BLaER1 treated with 17β-estradiol and CSF1 and Interleukin-3, amounts not matched to agents 10 nM and 100 nM (cell line): Measurements from ENCODE around the gene TAF1C.
"Not testable (repeated sequence)": the region's sequence is repeated elsewhere in the genome, so short reads cannot be mapped to it uniquely, and the experiment has no call there.

ENCODE experiments used
- H3K27ac ChIP-seq, 11 experiments: shearing (Covaris generic); formaldehyde crosslinking; 2 replicates each; pipeline ENCODE4 v1.8.1; 2022
- H3K27me3 ChIP-seq, 11 experiments: shearing (Covaris generic); formaldehyde crosslinking; 2 replicates each; pipeline ENCODE4 v1.8.1; 2022
- H3K36me3 ChIP-seq, 11 experiments: shearing (Covaris generic); formaldehyde crosslinking; 2 replicates each; pipeline ENCODE4 v1.8.1; 2022
- H3K4me1 ChIP-seq, 10 experiments: shearing (Covaris generic); formaldehyde crosslinking; 2 replicates each; pipeline ENCODE4 v1.8.1; 2022
- H3K4me2 ChIP-seq, 11 experiments: shearing (Covaris generic); formaldehyde crosslinking; 2 replicates each; pipeline ENCODE4 v1.8.1; 2022
- H3K4me3 ChIP-seq, 10 experiments: shearing (Covaris generic); formaldehyde crosslinking; 2 replicates each; pipeline ENCODE4 v1.8.1; 2022
- H3K9ac ChIP-seq, 11 experiments: shearing (Covaris generic); formaldehyde crosslinking; 2 replicates each; pipeline ENCODE4 v1.8.1; 2022
- H3K9me3 ChIP-seq, 11 experiments: shearing (Covaris generic); formaldehyde crosslinking; replicated peaks in 1 of 11; 2 replicates each; pipeline ENCODE4 v1.8.1; 2022
- H4K20me1 ChIP-seq, 11 experiments: shearing (Covaris generic); formaldehyde crosslinking; 2 replicates each; pipeline ENCODE4 v1.8.1; 2022
- Cebpa-rat ChIP-seq, 11 experiments: shearing (Covaris generic); IDR thresholded peaks; 2 replicates each; pipeline ENCODE4 v1.8.1; 2022

TAF1C gene

GRCh38 chr16:84226026-84226425, 39.2 kb upstream of the TAF1C start:
- H3K9ac ChIP-seq, result no peak overlapping the region
- peaks cover 18 to 39% (median 25%) of the 10 kb centered on the region in 10 experiments for H3K4me1 ChIP-seq
- H3K4me3 ChIP-seq, result no peak overlapping the region
- no peak for TF ChIP-seq Cebpa-rat (IDR thresholded peaks at IDR 0.05)
- H3K36me3 ChIP-seq, result no peaks in the 10 kb centered on the region
- H3K27ac ChIP-seq, result no peak overlapping the region
- H3K9me3 ChIP-seq, result no peaks in the 10 kb centered on the region
- no peaks in the 10 kb centered on the region for H3K27me3 ChIP-seq
- H3K4me2 ChIP-seq, result no peak overlapping the region
- no peaks in the 10 kb centered on the region; a peak in 1 of 22 replicates for H4K20me1 ChIP-seq

- Histone ChIP-seq H4K20me1 (no peaks in the 10 kb centered on the region; a peak in 1 of 22 replicates), H3K4me1 (peaks cover 18 to 39% (median 25%) of the 10 kb centered on the region in 10 experiments), H3K4me3 (no peak overlapping the region), H3K4me2 (no peak overlapping the region), H3K9ac (no peak overlapping the region), H3K9me3 (no peaks in the 10 kb centered on the region), H3K27me3 (no peaks in the 10 kb centered on the region), H3K36me3 (no peaks in the 10 kb centered on the region), H3K27ac (no peak overlapping the region)
- TF ChIP-seq Cebpa-rat (IDR thresholded peaks at IDR 0.05), result no peak
Measured at GRCh38 chr16:84225571-84225970, 38.7 kb upstream of the TAF1C start.

GRCh38 chr16:84225126-84225525, 38.3 kb upstream of the TAF1C start:
- peaks cover 18 to 39% (median 25%) of the 10 kb centered on the region in 10 experiments for H3K4me1 ChIP-seq
- H3K27me3 ChIP-seq, result no peaks in the 10 kb centered on the region
- H3K9ac ChIP-seq, result no peak overlapping the region
- no peak overlapping the region for H3K4me3 ChIP-seq
- H3K27ac ChIP-seq, result no peak overlapping the region
- no peak for TF ChIP-seq Cebpa-rat (IDR thresholded peaks at IDR 0.05)
- no peaks in the 10 kb centered on the region; a peak in 1 of 22 replicates for H4K20me1 ChIP-seq
- no peaks in the 10 kb centered on the region for H3K9me3 ChIP-seq
- no peaks in the 10 kb centered on the region for H3K36me3 ChIP-seq
- no peak overlapping the region for H3K4me2 ChIP-seq

GRCh38 chr16:84224554-84224953, 37.7 kb upstream of the TAF1C start:
- Histone ChIP-seq H3K27ac (no peak overlapping the region), H3K36me3 (no peaks in the 10 kb centered on the region), H3K27me3 (no peaks in the 10 kb centered on the region), H4K20me1 (no peaks in the 10 kb centered on the region; a peak in 1 of 22 replicates), H3K9ac (no peak overlapping the region), H3K4me3 (no peak overlapping the region), H3K9me3 (no peaks in the 10 kb centered on the region), H3K4me2 (no peak overlapping the region), H3K4me1 (peaks cover 18 to 39% (median 25%) of the 10 kb centered on the region in 10 experiments)
- TF ChIP-seq Cebpa-rat (IDR thresholded peaks at IDR 0.05), result no peak

- no peak overlapping the region for H3K4me3 ChIP-seq
- H3K27me3 ChIP-seq, result no peaks in the 10 kb centered on the region
- H3K9ac ChIP-seq, result no peak overlapping the region
- H3K9me3 ChIP-seq, result no peaks in the 10 kb centered on the region
- no peaks in the 10 kb centered on the region for H4K20me1 ChIP-seq
- no peaks in the 10 kb centered on the region for H3K36me3 ChIP-seq
- TF ChIP-seq Cebpa-rat (IDR thresholded peaks at IDR 0.05), result no peak
- no peak overlapping the region for H3K27ac ChIP-seq
- H3K4me1 ChIP-seq, result peaks cover 13 to 28% (median 18%) of the 10 kb centered on the region in 10 experiments
- peak overlapping the region in 2 of 11 experiments; percentile 34 to 49; a peak in 7 of 22 replicates for H3K4me2 ChIP-seq
Measured at GRCh38 chr16:84223456-84223855, 36.6 kb upstream of the TAF1C start.

GRCh38 chr16:84220851-84221250, 34.0 kb upstream of the TAF1C start:
- H3K4me2 ChIP-seq, result no peak overlapping the region
- peaks cover 0 to 10% (median 7%) of the 10 kb centered on the region in 10 experiments; a peak in 6 of 20 replicates for H3K4me1 ChIP-seq
- no peak overlapping the region for H3K4me3 ChIP-seq
- no peaks in the 10 kb centered on the region for H4K20me1 ChIP-seq
- H3K9me3 ChIP-seq, result no peaks in the 10 kb centered on the region
- H3K27ac ChIP-seq, result no peak overlapping the region
- no peak for TF ChIP-seq Cebpa-rat (IDR thresholded peaks at IDR 0.05)
- no peaks in the 10 kb centered on the region for H3K27me3 ChIP-seq
- H3K36me3 ChIP-seq, result no peaks in the 10 kb centered on the region
- H3K9ac ChIP-seq, result no peak overlapping the region

- H3K36me3 ChIP-seq, result no peaks in the 10 kb centered on the region
- no peaks in the 10 kb centered on the region for H3K9me3 ChIP-seq
- H3K9ac ChIP-seq, result no peak overlapping the region
- H3K4me3 ChIP-seq, result no peak overlapping the region
- H3K27me3 ChIP-seq, result no peaks in the 10 kb centered on the region
- no peak for TF ChIP-seq Cebpa-rat (IDR thresholded peaks at IDR 0.05)
- H3K4me1 ChIP-seq, result peaks cover 7 to 18% (median 11%) of the 10 kb centered on the region in 10 experiments; a peak in 19 of 20 replicates
- no peaks in the 10 kb centered on the region; a peak in 1 of 22 replicates for H4K20me1 ChIP-seq
- no peak overlapping the region for H3K4me2 ChIP-seq
- H3K27ac ChIP-seq, result no peak overlapping the region
Measured at GRCh38 chr16:84218956-84219355, 32.1 kb upstream of the TAF1C start.

GRCh38 chr16:84218176-84218823, 31.4 kb upstream of the TAF1C start:
- H3K36me3 ChIP-seq, result no peaks in the 10 kb centered on the region
- no peak overlapping the region for H3K4me3 ChIP-seq
- H3K27me3 ChIP-seq, result no peaks in the 10 kb centered on the region
- peaks cover under 1 to 13% (median 10%) of the 10 kb centered on the region in 10 experiments; a peak in 17 of 20 replicates for H3K4me1 ChIP-seq
- no peaks in the 10 kb centered on the region for H3K9me3 ChIP-seq
- no peak overlapping the region for H3K9ac ChIP-seq
- no peak overlapping the region for H3K27ac ChIP-seq
- H4K20me1 ChIP-seq, result no peaks in the 10 kb centered on the region; a peak in 1 of 22 replicates
- H3K4me2 ChIP-seq, result no peak overlapping the region
- TF ChIP-seq Cebpa-rat (IDR thresholded peaks at IDR 0.05), result no peak

GRCh38 chr16:84216144-84216543, 29.3 kb upstream of the TAF1C start:
- not testable (repeated sequence) for H3K9me3 ChIP-seq, H3K27ac ChIP-seq, H3K36me3 ChIP-seq, H3K27me3 ChIP-seq, H3K4me3 ChIP-seq, H4K20me1 ChIP-seq, H3K4me2 ChIP-seq, H3K9ac ChIP-seq
- H3K4me1 ChIP-seq, result peaks cover 0 to 12% (median 9%) of the 10 kb centered on the region in 10 experiments; a peak in 14 of 20 replicates

GRCh38 chr16:84215531-84215930, 28.7 kb upstream of the TAF1C start:
- Histone ChIP-seq H3K4me3 (no peak overlapping the region), H3K4me2 (no peak overlapping the region), H3K9ac (no peak overlapping the region), H3K27me3 (no peaks in the 10 kb centered on the region), H3K4me1 (peaks cover 0 to 12% (median 9%) of the 10 kb centered on the region in 10 experiments; a peak in 14 of 20 replicates), H3K27ac (no peak overlapping the region), H4K20me1 (no peaks in the 10 kb centered on the region; a peak in 1 of 22 replicates), H3K36me3 (no peaks in the 10 kb centered on the region), H3K9me3 (peaks cover under 1 to 8% (median 5%) of the 10 kb centered on the region in 11 experiments; a peak in 17 of 22 replicates)
- no peak for TF ChIP-seq Cebpa-rat (IDR thresholded peaks at IDR 0.05)
